KMS-11 (cell line): Measurements from ENCODE around the gene COX7A2L.

Experiments
- H2AFZ ChIP-seq: fragments of 200-600 bp; sonication (generic); 2 replicates; pipeline ENCODE4 v1.6.1; 2016; ENCODE audit warnings: antibody characterized with exemption, mixed run types, low read depth
- H3K27ac ChIP-seq: fragments of 200-600 bp; sonication (generic); 2 replicates; pipeline ENCODE4 v1.6.1; 2016; ENCODE audit warnings: mild to moderate bottlenecking, mixed run types
- H3K27me3 ChIP-seq: fragments of 200-600 bp; sonication (generic); 2 replicates; pipeline ENCODE4 v1.6.1; 2017; ENCODE audit warnings: mild to moderate bottlenecking, low read depth, mixed run types, moderate library complexity; ENCODE audit not compliant: insufficient read depth
- H3K36me3 ChIP-seq: fragments of 200-600 bp; sonication (generic); 2 replicates; pipeline ENCODE4 v1.6.1; 2017; ENCODE audit warnings: mild to moderate bottlenecking, mixed run types; ENCODE audit not compliant: insufficient read depth
- H3K4me1 ChIP-seq: fragments of 200-600 bp; sonication (generic); 2 replicates; pipeline ENCODE4 v1.6.1; 2016; ENCODE audit warnings: mild to moderate bottlenecking, low read depth, mixed run types; ENCODE audit not compliant: poor library complexity, severe bottlenecking
- H3K4me2 ChIP-seq: fragments of 200-600 bp; sonication (generic); 2 replicates; pipeline ENCODE4 v1.7.0; 2016; ENCODE audit warnings: mild to moderate bottlenecking, mixed run types
- H3K4me3 ChIP-seq: fragments of 200-600 bp; sonication (generic); IDR thresholded peaks from 2 replicates; pipeline ENCODE4 v1.6.1; 2017; ENCODE audit warnings: low read depth, low read length, mixed read lengths; ENCODE audit not compliant: insufficient read depth
- H3K79me2 ChIP-seq: fragments of 200-600 bp; sonication (generic); 2 replicates; pipeline ENCODE4 v1.6.1; 2016; ENCODE audit warnings: low read depth, mixed run types; ENCODE audit not compliant: insufficient read depth
- H3K9ac ChIP-seq: fragments of 200-600 bp; sonication (generic); 2 replicates; pipeline ENCODE4 v1.6.1; 2016; ENCODE audit warnings: mild to moderate bottlenecking, mixed run types
- H4K20me1 ChIP-seq: fragments of 200-600 bp; sonication (generic); 2 replicates; pipeline ENCODE4 v1.6.1; 2016; ENCODE audit warnings: mild to moderate bottlenecking, mixed run types; ENCODE audit not compliant: insufficient read depth
- TF ChIP-seq, protein P1 (sequence below): fragments of 200-600 bp; sonication (generic); conservative IDR thresholded peaks from 2 replicates; pipeline ENCODE4 v1.6.1; 2017; ENCODE audit warnings: low read depth, mild to moderate bottlenecking, antibody characterized with exemption, low read length, moderate library complexity, mixed read lengths

The COX7A2L gene

DNA sequence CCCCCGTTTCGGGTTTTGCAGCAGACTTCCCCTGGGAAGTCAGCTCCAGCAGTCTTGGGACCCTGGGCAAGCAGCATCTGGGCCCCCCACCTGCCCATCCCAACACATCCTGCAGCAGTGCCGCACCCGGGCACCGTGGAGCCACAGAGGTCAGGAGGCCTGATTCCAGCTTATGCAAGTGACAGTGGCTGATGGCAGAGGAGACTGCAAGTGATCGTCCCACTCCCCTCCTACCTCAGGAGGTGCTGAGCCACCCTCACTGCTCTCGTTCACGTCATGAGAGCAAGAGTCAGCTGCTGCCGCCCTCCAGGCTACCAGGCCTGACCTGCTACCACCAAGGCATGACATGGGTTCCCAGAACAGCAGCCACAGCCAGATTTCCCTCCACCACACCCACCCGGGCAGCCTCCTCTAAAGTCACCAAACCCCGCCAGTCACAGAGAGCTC, 18.2 kb downstream of the COX7A2L start:
- H3K27ac ChIP-seq, result no peak overlapping the region
- H3K4me3 ChIP-seq, result no peak overlapping the region
- no peaks in the 10 kb centered on the region for H3K27me3 ChIP-seq
- no peak overlapping the region for H3K9ac ChIP-seq
- no peaks in the 10 kb centered on the region for H4K20me1 ChIP-seq
- no peak overlapping the region for H2AFZ ChIP-seq
- H3K4me1 ChIP-seq, result peaks cover 3% of the 10 kb centered on the region
- H3K4me2 ChIP-seq, result no peak overlapping the region
- H3K79me2 ChIP-seq, result peaks cover 10% of the 10 kb centered on the region; the same call in 1 of the 2 replicates
- TF ChIP-seq, protein P1, sequence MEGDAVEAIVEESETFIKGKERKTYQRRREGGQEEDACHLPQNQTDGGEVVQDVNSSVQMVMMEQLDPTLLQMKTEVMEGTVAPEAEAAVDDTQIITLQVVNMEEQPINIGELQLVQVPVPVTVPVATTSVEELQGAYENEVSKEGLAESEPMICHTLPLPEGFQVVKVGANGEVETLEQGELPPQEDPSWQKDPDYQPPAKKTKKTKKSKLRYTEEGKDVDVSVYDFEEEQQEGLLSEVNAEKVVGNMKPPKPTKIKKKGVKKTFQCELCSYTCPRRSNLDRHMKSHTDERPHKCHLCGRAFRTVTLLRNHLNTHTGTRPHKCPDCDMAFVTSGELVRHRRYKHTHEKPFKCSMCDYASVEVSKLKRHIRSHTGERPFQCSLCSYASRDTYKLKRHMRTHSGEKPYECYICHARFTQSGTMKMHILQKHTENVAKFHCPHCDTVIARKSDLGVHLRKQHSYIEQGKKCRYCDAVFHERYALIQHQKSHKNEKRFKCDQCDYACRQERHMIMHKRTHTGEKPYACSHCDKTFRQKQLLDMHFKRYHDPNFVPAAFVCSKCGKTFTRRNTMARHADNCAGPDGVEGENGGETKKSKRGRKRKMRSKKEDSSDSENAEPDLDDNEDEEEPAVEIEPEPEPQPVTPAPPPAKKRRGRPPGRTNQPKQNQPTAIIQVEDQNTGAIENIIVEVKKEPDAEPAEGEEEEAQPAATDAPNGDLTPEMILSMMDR, result no peak
- H3K36me3 ChIP-seq, result no peaks in the 10 kb centered on the region

DNA sequence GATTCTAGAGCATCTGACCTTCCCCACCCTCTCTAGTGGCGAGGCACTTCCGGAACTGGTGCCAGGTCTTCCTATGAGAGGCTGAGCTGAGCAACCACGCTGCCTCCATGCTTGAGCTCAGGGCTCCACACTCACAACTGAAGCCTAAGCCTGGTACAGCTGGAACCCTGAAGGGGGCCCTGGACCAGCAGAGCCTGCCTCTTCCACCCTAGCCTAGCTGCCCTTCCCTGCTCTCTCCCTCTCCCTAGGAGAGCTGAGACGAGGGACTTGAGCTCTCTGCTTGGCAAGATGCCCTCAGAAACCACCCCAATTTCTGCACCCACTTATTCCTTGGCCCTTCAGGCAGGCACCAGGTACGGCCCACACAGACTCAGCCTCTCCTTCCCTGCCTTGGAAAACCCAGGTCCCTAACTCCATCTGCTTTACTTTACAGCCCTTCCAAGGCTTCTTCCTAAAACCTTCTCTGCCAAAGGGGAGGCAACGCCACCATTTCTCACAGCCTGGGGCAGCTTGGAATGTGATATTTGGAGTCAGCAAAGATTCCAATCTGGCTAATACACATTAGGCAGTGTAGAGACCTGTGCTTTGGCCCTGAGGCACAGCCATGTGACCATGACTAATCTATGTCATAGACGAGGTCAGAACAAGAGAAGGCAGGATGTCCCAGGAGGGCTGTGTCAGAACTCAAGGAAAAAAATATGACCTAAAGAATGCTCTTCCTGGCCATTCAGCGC, 18.8 kb downstream of the COX7A2L start:
- Histone ChIP-seq H3K36me3 (no peaks in the 10 kb centered on the region), H3K27me3 (no peaks in the 10 kb centered on the region), H3K4me1 (peaks cover 3% of the 10 kb centered on the region), H3K4me3 (no peak overlapping the region), H3K79me2 (peaks cover 5% of the 10 kb centered on the region; the same call in 1 of the 2 replicates), H3K27ac (no peak overlapping the region), H3K4me2 (no peak overlapping the region), H4K20me1 (no peaks in the 10 kb centered on the region), H2AFZ (no peak overlapping the region), H3K9ac (no peak overlapping the region)
- TF ChIP-seq, protein P1, result no peak

DNA sequence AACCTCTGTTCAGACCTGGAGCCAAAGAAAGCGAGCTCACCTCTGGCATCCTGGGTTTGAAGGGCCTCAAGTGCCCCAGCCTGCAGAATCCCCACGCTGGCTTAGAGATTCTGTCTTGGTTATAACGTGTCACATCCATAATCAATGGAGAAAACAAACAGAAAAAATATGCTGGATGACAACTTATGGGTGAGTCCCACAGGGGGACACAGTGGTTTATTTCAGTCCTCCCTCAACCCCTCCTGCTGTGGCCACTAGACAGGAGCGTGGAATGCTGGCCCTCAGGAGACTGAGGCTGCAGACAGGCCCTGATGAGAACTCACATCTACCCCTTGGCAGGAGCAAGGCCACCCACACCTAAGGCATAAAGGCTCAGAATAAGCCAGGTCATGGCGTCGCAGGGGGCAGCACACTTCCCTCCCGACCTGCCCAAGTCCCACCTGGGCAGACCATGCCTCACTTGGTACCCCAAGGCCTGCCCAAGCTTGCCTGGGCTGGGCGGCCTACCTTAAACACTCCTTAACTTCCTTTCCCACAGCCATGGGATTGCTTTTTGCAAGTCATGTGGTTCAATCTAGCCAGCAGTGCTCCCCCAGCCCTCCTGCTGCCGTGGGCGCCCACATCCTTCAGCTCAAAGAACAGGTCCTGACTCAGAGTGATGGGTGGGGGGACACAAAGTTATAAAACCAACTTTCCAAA, 19.9 kb downstream of the COX7A2L start:
- Histone ChIP-seq H3K27ac (no peak overlapping the region), H3K79me2 (no peaks in the 10 kb centered on the region), H3K4me2 (no peak overlapping the region), H3K4me1 (no peaks in the 10 kb centered on the region), H3K9ac (no peak overlapping the region), H2AFZ (no peak overlapping the region), H4K20me1 (no peaks in the 10 kb centered on the region), H3K4me3 (no peak overlapping the region), H3K27me3 (no peaks in the 10 kb centered on the region), H3K36me3 (no peaks in the 10 kb centered on the region)
- TF ChIP-seq, protein P1, result no peak

DNA sequence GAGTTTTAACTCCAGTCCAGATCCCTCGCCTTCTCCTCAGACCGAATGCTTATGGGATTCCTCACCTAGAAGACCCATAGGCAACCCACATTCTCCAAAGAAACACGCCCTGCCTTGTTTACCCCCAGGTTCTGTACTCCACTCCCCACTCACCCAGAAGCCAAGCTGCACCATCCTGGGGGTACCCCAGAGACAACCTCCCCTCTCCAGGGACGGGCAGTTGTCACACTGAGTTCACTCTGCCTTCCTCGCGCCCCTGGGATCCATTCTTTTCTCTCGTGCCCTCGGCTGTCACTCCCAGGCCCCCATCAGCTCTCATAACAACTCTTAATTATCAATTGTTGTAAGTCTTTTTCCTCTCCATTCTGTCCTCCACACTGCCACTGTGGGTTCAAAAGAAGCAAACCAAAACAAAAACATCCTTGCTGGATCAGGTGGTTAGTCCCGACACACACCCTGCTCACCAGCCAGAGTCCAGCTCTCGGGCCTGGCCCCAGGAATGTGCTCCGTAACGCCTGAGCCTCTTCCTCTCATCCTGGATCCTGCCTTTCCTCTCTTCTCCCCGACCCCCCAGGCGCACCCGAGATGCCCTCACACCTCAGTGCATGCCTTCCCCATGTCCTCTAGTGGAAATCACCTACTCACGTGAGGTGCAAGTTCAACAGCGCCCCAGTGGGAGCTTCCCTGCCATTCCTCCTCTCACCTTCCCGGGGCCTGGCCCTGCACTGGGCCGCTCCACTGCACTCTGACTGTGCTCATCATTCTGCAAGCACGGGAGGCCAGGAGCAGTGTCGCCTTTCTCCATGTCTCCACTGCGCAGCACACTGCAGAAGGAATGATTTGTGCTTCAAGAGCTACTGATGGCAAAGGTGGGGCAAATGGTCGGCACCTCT, 20.7 kb downstream of the COX7A2L start:
- Histone ChIP-seq H4K20me1 (no peaks in the 10 kb centered on the region), H3K4me3 (no peak overlapping the region), H3K36me3 (no peaks in the 10 kb centered on the region), H3K9ac (no peak overlapping the region), H2AFZ (no peak overlapping the region), H3K4me1 (no peaks in the 10 kb centered on the region), H3K27me3 (no peaks in the 10 kb centered on the region), H3K27ac (no peak overlapping the region), H3K79me2 (no peaks in the 10 kb centered on the region), H3K4me2 (no peak overlapping the region)
- TF ChIP-seq, protein P1, result no peak
